HT1080 (cell line): Measurements from ENCODE around the gene CPT1B. TPM values are rescaled to one million over a fixed set of nuclear protein-coding genes. Genes with fewer than 3 reads are reported as not detected.
"Not testable (repeated sequence)": the region's sequence is repeated elsewhere in the genome, so short reads cannot be mapped to it uniquely, and the experiment has no call there.

Experiments
- DNase-seq: peaks from one replicate; pipeline ENCODE4 v3.0.0-alpha.2; 2015; ENCODE audit warnings: low read depth
- total RNA-seq: library from RNA; depleted of rRNA; stranded (reverse); fragments of >200 nt; shearing (Covaris generic); gene quantifications from 2 replicates; pipeline ENCODE4 v1.2.3, GENCODE V29; 2014

Gene CPT1B
- total RNA-seq, 1 experiment from 2014 or later, result 12.5 TPM

GRCh38 chr22:50529897-50530579 lies 48.2 kb downstream of the CPT1B start, which contains the start of gene TYMP:
Gene TYMP, minus strand, starts transcription at chr22:50530012. Its CDS starts 303 bp downstream, at chr22:50529709.
- no peak for DNase-seq

DNA sequence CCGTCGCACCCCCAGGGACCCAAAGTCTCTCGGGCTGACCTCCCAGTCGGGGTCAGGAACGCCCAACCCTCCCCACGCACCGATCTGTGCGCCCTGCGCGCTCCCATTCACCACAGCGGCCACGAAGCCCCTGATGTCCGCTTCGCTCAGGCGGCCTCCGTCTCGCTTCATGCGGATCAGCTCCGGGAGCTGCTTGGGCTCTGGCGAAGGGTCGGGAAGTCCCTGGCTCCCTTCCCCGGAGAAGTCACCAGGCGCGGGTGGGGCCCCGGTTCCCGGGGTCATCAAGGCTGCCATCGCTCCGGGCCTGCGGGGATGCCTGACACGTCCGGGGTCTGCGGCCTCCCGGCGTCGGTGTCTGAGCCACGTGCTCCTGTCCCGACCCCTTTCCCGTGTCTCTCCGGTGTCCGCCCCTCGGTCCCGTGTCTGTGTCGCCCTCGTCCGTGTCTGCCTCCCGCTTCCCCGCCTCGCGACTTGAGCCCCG lies 48.8 kb downstream of the CPT1B start:
- DNase-seq, result no peak

GRCh38 chr22:50528682-50529415 lies 49.4 kb downstream of the CPT1B start:
- DNase-seq, result no peak

- no peak for DNase-seq
These were observed 50.1 kb downstream of the CPT1B start for GRCh38 chr22:50527921-50528681.

- DNase-seq, result no peak
These were observed 51.1 kb downstream of the CPT1B start for GRCh38 chr22:50526834-50527801.

- peak; percentile 72 for DNase-seq
These were observed 52.0 kb downstream of the CPT1B start for GRCh38 chr22:50526108-50526833.

- DNase-seq, result no peak
These were observed 52.4 kb downstream of the CPT1B start for GRCh38 chr22:50525858-50526107.

DNA sequence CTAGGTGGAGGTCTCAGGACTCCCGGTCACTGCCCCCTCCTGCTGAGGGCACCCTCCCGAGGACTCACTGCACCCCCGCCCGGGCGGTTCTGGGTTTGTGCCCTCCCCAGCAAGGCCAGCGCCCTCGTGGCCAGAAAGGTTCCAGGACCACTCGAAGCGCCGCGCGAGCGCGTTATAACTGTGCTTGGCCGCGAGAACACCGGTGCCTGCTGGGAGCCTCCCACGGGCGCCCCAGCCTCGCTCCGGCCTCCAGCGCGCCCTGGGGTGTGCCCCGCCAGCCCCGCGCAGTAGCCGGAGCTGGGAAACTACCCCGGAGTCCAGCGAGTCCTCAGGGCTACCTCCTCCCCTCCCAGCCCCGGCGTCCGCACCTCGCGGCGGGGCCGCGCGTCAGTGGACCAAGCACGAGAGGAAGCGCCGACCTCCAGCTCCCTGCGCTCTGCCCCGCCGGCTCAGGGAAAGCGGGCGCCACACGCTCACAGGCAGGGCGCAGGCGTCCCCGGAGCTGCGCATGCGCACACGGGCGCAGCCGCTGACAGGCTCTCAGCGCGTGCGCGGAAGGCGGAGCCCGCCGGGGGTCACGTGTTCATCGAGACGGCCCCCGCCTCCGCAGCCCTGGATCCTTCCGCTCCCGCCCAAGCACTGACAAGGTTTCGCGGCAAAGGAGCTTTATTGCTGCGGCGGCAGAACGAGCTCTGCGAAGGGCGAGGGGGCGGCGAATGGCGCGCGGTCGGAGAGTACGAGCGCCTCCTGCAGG lies 52.9 kb downstream of the CPT1B start, which contains the start of gene SCO2:
Gene SCO2 (minus strand): TSS at position 495 of the 754 bp plus-strand sequence. CDS start 1,187 bp downstream, outside the sequence.
- peak; percentile 94 for DNase-seq

DNA sequence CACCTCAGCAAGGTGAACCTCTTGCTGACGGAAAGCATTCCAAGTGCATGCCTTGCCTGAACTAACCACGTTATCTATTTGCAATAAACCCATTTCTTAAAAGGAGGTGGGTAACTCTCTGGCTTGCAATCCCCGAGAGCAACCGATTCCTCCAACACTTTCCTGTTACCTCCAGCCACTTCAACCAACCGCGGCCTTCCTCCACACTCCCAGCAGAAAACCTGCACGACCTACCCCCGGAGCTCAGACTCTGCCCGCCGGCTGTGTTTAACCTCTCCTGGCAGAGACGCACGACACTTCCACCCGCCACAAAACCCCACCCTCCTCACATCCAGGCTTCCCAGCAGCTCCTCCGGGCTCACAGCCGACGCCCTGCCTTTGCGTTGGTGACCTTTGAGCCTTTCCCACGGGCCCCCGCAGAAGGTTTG lies 53.5 kb downstream of the CPT1B start:
- no peak for DNase-seq

- DNase-seq, result no peak
These were observed 54.2 kb downstream of the CPT1B start for GRCh38 chr22:50523806-50524675.

GRCh38 chr22:50523458-50523805 lies 54.8 kb downstream of the CPT1B start:
- no peak for DNase-seq

- no peak for DNase-seq
These were observed 55.3 kb downstream of the CPT1B start for GRCh38 chr22:50522806-50523438.

DNA sequence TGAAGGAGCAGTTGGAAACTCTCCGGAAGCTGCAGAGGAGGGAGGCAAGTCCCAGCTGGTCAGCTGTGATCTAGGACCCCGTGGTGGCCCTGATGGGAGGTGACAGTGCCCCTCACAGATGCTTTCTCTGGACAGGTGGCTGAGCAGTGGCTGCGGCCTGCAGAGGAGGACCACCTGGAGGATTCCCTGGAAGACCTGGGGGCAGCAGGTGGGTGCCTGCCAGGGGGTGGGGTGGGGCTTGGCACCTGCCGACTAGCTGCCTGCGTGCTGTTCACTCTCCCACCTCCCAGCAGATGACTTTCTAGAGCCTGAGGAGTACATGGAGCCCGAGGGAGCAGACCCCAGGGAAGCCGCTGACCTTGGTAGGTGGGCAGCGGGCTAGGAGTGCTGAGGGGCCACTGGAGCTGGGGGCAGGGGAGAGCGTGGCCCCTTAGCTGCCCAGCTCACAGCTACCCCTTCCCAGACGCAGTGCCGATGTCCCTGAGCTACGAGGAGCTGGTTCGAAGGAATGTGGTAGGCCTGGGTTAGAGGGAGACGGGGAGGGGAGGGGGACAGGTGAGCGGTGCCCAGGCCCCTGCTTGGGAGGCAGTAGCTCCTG lies 55.9 kb downstream of the CPT1B start:
- DNase-seq, result no peak

- no peak for DNase-seq
These were observed 56.5 kb downstream of the CPT1B start for GRCh38 chr22:50521710-50522109.

GRCh38 chr22:50520826-50521453 lies 57.3 kb downstream of the CPT1B start:
- DNase-seq, result no peak

- DNase-seq, result not testable (repeated sequence)
These were observed 58.0 kb downstream of the CPT1B start for GRCh38 chr22:50520184-50520583.

DNA sequence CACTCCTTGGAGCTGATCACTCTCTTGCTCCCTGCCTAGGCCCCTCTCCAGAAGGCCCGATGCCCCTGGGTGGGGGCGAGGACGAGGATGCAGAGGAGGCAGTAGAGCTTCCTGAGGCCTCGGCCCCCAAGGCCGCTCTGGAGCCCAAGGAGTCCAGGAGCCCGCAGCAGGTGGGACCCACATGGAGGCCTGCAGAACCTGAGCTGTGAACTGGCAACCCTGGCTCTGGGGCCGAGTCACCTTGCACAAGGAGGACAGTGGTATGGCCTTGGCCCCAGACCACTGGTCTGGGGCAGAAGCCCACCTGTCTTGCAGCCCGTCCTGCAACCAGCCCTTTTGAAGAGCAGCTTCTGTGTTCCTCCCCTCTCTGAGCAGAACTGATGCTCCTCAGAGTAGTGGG lies 59.1 kb downstream of the CPT1B start:
- DNase-seq, result no peak
